GM19351 (cell line): Measurements from ENCODE around the gene LRRC4B.
"Not testable (repeated sequence)": the region's sequence is repeated elsewhere in the genome, so short reads cannot be mapped to it uniquely, and the experiment has no call there.

Experiments used
- ATAC-seq: cut with Tn5 transposase; IDR thresholded peaks from one replicate; pipeline ENCODE4 v1.9.1; 2021; ENCODE audit warnings: mild to moderate bottlenecking, moderate library complexity; ENCODE audit not compliant: unreplicated experiment

Gene LRRC4B

GRCh38 chr19:50489461-50490011 lies 78.7 kb downstream of the LRRC4B start:
- ATAC-seq, result no peak

- ATAC-seq, result no peak
Measured at GRCh38 chr19:50488389-50489194, 79.6 kb downstream of the LRRC4B start.

- no peak for ATAC-seq
Measured at GRCh38 chr19:50486823-50487515, 81.3 kb downstream of the LRRC4B start.

GRCh38 chr19:50485284-50485955 lies 82.8 kb downstream of the LRRC4B start:
- no peak for ATAC-seq

GRCh38 chr19:50482916-50483315 lies 85.3 kb downstream of the LRRC4B start:
- ATAC-seq, result no peak

- no peak for ATAC-seq
Measured at GRCh38 chr19:50482271-50482855, 85.9 kb downstream of the LRRC4B start.

- no peak for ATAC-seq
Measured at GRCh38 chr19:50481351-50482149, 86.7 kb downstream of the LRRC4B start.

GRCh38 chr19:50480281-50481111 lies 87.7 kb downstream of the LRRC4B start:
- ATAC-seq, result no peak

GRCh38 chr19:50479761-50480251 lies 88.4 kb downstream of the LRRC4B start:
- no peak for ATAC-seq

GRCh38 chr19:50478901-50479715 lies 89.1 kb downstream of the LRRC4B start:
- no peak for ATAC-seq

- ATAC-seq, result no peak
Measured at GRCh38 chr19:50477751-50478515, 90.3 kb downstream of the LRRC4B start.

GRCh38 chr19:50476907-50477238 lies 91.4 kb downstream of the LRRC4B start:
- no peak for ATAC-seq

- ATAC-seq, result peak; percentile 80
Measured at GRCh38 chr19:50476224-50476906, 91.9 kb downstream of the LRRC4B start, which contains the start of the genes EMC10 and GARIN5A. TSS of gene EMC10 (plus strand) at chr19:50476507. CDS start at chr19:50476545, 38 bp downstream. TSS of gene GARIN5A (minus strand) at chr19:50476848. CDS start at chr19:50476388, 460 bp downstream.

- ATAC-seq, result no peak
Measured at GRCh38 chr19:50475736-50476223, 92.5 kb downstream of the LRRC4B start.

- no peak for ATAC-seq
Measured at GRCh38 chr19:50475101-50475568, 93.1 kb downstream of the LRRC4B start.

GRCh38 chr19:50473336-50473735 lies 94.9 kb downstream of the LRRC4B start:
- ATAC-seq, result not testable (repeated sequence)

GRCh38 chr19:50468818-50469217 lies 99.4 kb downstream of the LRRC4B start:
- no peak for ATAC-seq
